SU-DHL-6 (cell line): ENCODE measurements around the gene GABRR1.

Experiments
- H2AFZ ChIP-seq: fragments of 200-600 bp; sonication (generic); 2 replicates; pipeline ENCODE4 v1.6.1; 2014; ENCODE audit warnings: low read depth, mild to moderate bottlenecking, moderate library complexity, mixed read lengths, antibody characterized with exemption, low read length; ENCODE audit not compliant: severe bottlenecking
- H3F3A ChIP-seq: fragments of 200-600 bp; shearing (Covaris generic); 2 replicates; pipeline ENCODE4 v1.6.0; 2016; ENCODE audit warnings: antibody characterized with exemption, mild to moderate bottlenecking; ENCODE audit not compliant: insufficient read depth
- H3K27ac ChIP-seq: fragments of 200-600 bp; sonication (generic); 2 replicates; pipeline ENCODE4 v1.5.1; 2016; ENCODE audit warnings: low read depth, mild to moderate bottlenecking, low read length, moderate library complexity, mixed read lengths
- H3K27me3 ChIP-seq: fragments of 200-600 bp; sonication (generic), shearing (Covaris generic); 2 replicates; pipeline ENCODE4 v1.6.0; 2014; ENCODE audit warnings: mild to moderate bottlenecking, low read length
- H3K36me3 ChIP-seq: fragments of 200-600 bp; sonication (generic); 2 replicates; pipeline ENCODE4 v1.6.1; 2014; ENCODE audit warnings: mild to moderate bottlenecking, low read length, mixed read lengths
- H3K4me2 ChIP-seq: fragments of 300-600, 200-600 bp; shearing (Covaris generic), sonication (generic); 2 replicates; pipeline ENCODE4 v1.6.0; 2014; ENCODE audit warnings: low read length, low read depth, mild to moderate bottlenecking; ENCODE audit not compliant: poor library complexity, severe bottlenecking
- H3K4me3 ChIP-seq: fragments of 200-600 bp; sonication (generic); 2 replicates; pipeline ENCODE4 v1.5.1; 2014; ENCODE audit warnings: antibody characterized with exemption, low read length, mild to moderate bottlenecking, mixed read lengths; ENCODE audit not compliant: insufficient read depth, poor library complexity, severe bottlenecking
- H3K79me2 ChIP-seq: fragments of 200-600 bp; sonication (generic); 2 replicates; pipeline ENCODE4 v1.6.1; 2014; ENCODE audit warnings: mild to moderate bottlenecking, low read length, moderate library complexity; ENCODE audit not compliant: insufficient read depth
- H3K9ac ChIP-seq: fragments of 200-600 bp; sonication (generic); 2 replicates; pipeline ENCODE4 v1.7.0; 2014; ENCODE audit warnings: mild to moderate bottlenecking, low read length
- H3K9me2 ChIP-seq: fragments of 200-600 bp; sonication (generic); replicated peaks from 2 replicates; pipeline ENCODE4 v1.6.1; 2014; ENCODE audit warnings: low read length; ENCODE audit not compliant: insufficient read depth
- H3K9me3 ChIP-seq: fragments of 200-600 bp; sonication (generic); 2 replicates; pipeline ENCODE4 v1.6.1; 2014; ENCODE audit warnings: low read length, mixed read lengths; ENCODE audit not compliant: insufficient read depth
- H4K20me1 ChIP-seq: fragments of 200-600 bp; sonication (generic); 2 replicates; pipeline ENCODE4 v1.6.1; 2014; ENCODE audit warnings: low read depth, mild to moderate bottlenecking, antibody characterized with exemption, low read length, moderate library complexity, mixed read lengths
- CTCF ChIP-seq: fragments of 200-600 bp; sonication (generic); IDR thresholded peaks from one replicate; pipeline ENCODE4 v1.5.1; 2017; ENCODE audit warnings: antibody characterized with exemption, mild to moderate bottlenecking, low read length, moderate library complexity; ENCODE audit not compliant: insufficient read depth, poor library complexity, severe bottlenecking
- EZH2phosphoT487 ChIP-seq: fragments of 200-600 bp; sonication (generic), shearing (Covaris generic); conservative IDR thresholded peaks from 2 replicates; pipeline ENCODE4 v1.6.1; 2018; ENCODE audit warnings: mild to moderate bottlenecking, antibody characterized with exemption, low read length, moderate library complexity, mixed read lengths

GABRR1 gene

GRCh38 chr6:89204096-89204495 lies 13.1 kb downstream of the GABRR1 start:
- Histone ChIP-seq H4K20me1 (no peaks in the 10 kb centered on the region), H3K4me2 (no peak overlapping the region), H3K4me3 (no peak overlapping the region), H3K36me3 (no peaks in the 10 kb centered on the region), H3K9me2 (no peaks in the 10 kb centered on the region), H3K9me3 (no peaks in the 10 kb centered on the region), H2AFZ (no peak overlapping the region), H3K27ac (no peak overlapping the region), H3F3A (no peaks in the 10 kb centered on the region), H3K9ac (no peak overlapping the region), H3K27me3 (no peaks in the 10 kb centered on the region), H3K79me2 (no peaks in the 10 kb centered on the region)
- TF ChIP-seq EZH2phosphoT487 (no peak), CTCF (no peak)

GRCh38 chr6:89200706-89201215 lies 16.4 kb downstream of the GABRR1 start:
- TF ChIP-seq EZH2phosphoT487, result no peak
- no peak for TF ChIP-seq CTCF
- H2AFZ ChIP-seq, result no peak overlapping the region
- no peaks in the 10 kb centered on the region for H3K27me3 ChIP-seq
- no peaks in the 10 kb centered on the region for H3F3A ChIP-seq
- H3K36me3 ChIP-seq, result no peaks in the 10 kb centered on the region
- H3K27ac ChIP-seq, result no peak overlapping the region
- H3K4me2 ChIP-seq, result no peak overlapping the region
- no peak overlapping the region for H3K4me3 ChIP-seq
- H4K20me1 ChIP-seq, result no peaks in the 10 kb centered on the region
- H3K9ac ChIP-seq, result no peak overlapping the region
- no peaks in the 10 kb centered on the region for H3K9me3 ChIP-seq
- no peaks in the 10 kb centered on the region for H3K79me2 ChIP-seq
- no peaks in the 10 kb centered on the region for H3K9me2 ChIP-seq

DNA sequence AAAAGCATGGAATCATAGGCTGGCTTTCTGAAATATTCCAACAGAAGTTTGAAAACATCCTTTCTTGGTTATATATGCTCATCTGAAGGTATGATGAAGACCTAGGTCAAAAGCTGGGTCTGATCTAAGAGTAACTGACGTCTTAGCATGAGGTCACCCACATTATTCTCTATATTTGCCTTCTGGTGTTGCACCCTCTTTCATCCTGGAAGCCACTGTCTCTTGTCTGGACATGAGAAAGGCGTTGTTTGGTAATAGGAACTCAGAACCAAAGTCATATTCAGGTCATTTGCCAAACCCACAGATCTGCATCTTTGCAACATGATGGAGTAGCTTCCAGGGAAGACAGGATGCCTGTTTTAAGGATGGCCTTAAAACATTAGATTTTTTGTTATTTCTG lies 17.6 kb downstream of the GABRR1 start:
- no peaks in the 10 kb centered on the region for H3K36me3 ChIP-seq
- H3K4me2 ChIP-seq, result no peak overlapping the region
- no peaks in the 10 kb centered on the region for H3F3A ChIP-seq
- H3K27ac ChIP-seq, result no peak overlapping the region
- H3K79me2 ChIP-seq, result no peaks in the 10 kb centered on the region
- H4K20me1 ChIP-seq, result no peaks in the 10 kb centered on the region
- no peak overlapping the region for H3K4me3 ChIP-seq
- H3K27me3 ChIP-seq, result no peaks in the 10 kb centered on the region
- no peaks in the 10 kb centered on the region for H3K9me2 ChIP-seq
- TF ChIP-seq EZH2phosphoT487 (no peak), CTCF (no peak)
- peaks cover 4% of the 10 kb centered on the region; the same call in 1 of the 2 replicates for H3K9me3 ChIP-seq
- H2AFZ ChIP-seq, result no peak overlapping the region
- H3K9ac ChIP-seq, result no peak overlapping the region
